CD4-positive, alpha-beta T cell treated with Interleukin-12 subunit alpha and Interleukin-12 subunit beta, for 1 hour (primary cell): ENCODE results near the gene BMPR1A.
"Not testable (repeated sequence)": the region's sequence is repeated elsewhere in the genome, so short reads cannot be mapped to it uniquely, and the experiment has no call there.

ENCODE experiments used
- DNase-seq: peaks from one replicate; pipeline ENCODE4 v3.0.0-alpha.2; 2020

The BMPR1A gene

GRCh38 chr10:86943316-86944030 lies 187.1 kb downstream of the BMPR1A start:
- DNase-seq, result no peak

- DNase-seq, result no peak
Measured at GRCh38 chr10:86944031-86944419, 187.6 kb downstream of the BMPR1A start.

- DNase-seq, result no peak
Measured at GRCh38 chr10:86944471-86944870, 188.1 kb downstream of the BMPR1A start.

- no peak for DNase-seq
Measured at GRCh38 chr10:86944907-86945306, 188.5 kb downstream of the BMPR1A start.

- DNase-seq, result no peak
Measured at GRCh38 chr10:86945361-86946212, 189.2 kb downstream of the BMPR1A start.

- DNase-seq, result no peak
Measured at GRCh38 chr10:86946213-86947155, 190.1 kb downstream of the BMPR1A start.

GRCh38 chr10:86947806-86948205 lies 191.4 kb downstream of the BMPR1A start:
- DNase-seq, result not testable (repeated sequence)

GRCh38 chr10:86950349-86950748 lies 193.9 kb downstream of the BMPR1A start:
- DNase-seq, result peak; percentile 15

GRCh38 chr10:86951184-86951761 lies 194.9 kb downstream of the BMPR1A start:
- DNase-seq, result no peak

GRCh38 chr10:86952106-86952505 lies 195.7 kb downstream of the BMPR1A start:
- no peak for DNase-seq

- not testable (repeated sequence) for DNase-seq
Measured at GRCh38 chr10:86952697-86953096, 196.3 kb downstream of the BMPR1A start.

- no peak for DNase-seq
Measured at GRCh38 chr10:86953747-86954680, 197.6 kb downstream of the BMPR1A start.

- no peak for DNase-seq
Measured at GRCh38 chr10:86954681-86955500, 198.5 kb downstream of the BMPR1A start.

GRCh38 chr10:86955501-86956194 lies 199.2 kb downstream of the BMPR1A start:
- DNase-seq, result no peak

GRCh38 chr10:86956195-86956847 lies 199.9 kb downstream of the BMPR1A start:
- no peak for DNase-seq

GRCh38 chr10:86956848-86957448 lies 200.5 kb downstream of the BMPR1A start:
- DNase-seq, result no peak

GRCh38 chr10:86957471-86958115 lies 201.2 kb downstream of the BMPR1A start, which contains the start of gene MMRN2:
MMRN2 (minus strand) TSS chr10:86957615; CDS start chr10:86957541, 74 bp downstream.
- DNase-seq, result no peak
